Subcutaneous adipose tissue (tissue), 4 donors: ENCODE measurements around the gene TRHDE. TPM values are rescaled to one million over a fixed set of nuclear protein-coding genes. Genes with fewer than 3 reads are reported as not detected.

Source experiments
- CTCF ChIP-seq: fragments of 450-650 bp; IDR thresholded peaks from one replicate; pipeline ENCODE4 v1.5.1; 2016; ENCODE audit warnings: low read depth, mild to moderate bottlenecking, control low read depth, antibody characterized with exemption, moderate library complexity
- total RNA-seq, 4 donors: library from RNA; depleted of rRNA; stranded (reverse); fragments of >200 nt; gene quantifications; one replicate each; pipeline ENCODE4 v1.1.0, GENCODE V29; 2016

TRHDE gene
- total RNA-seq, 4 donors from 2014 or later: 17.7 to 30.9 (median 26.1) TPM

GRCh38 chr12:72295101-72295500, 22.9 kb downstream of the TRHDE start:
- no peak for TF ChIP-seq CTCF

GRCh38 chr12:72295744-72296143, 23.6 kb downstream of the TRHDE start:
- TF ChIP-seq CTCF: no peak

GRCh38 chr12:72296389-72296788, 24.2 kb downstream of the TRHDE start:
- TF ChIP-seq CTCF: no peak

- no peak for TF ChIP-seq CTCF
Measured at GRCh38 chr12:72297666-72298065, 25.5 kb downstream of the TRHDE start.

- TF ChIP-seq CTCF: no peak
Measured at GRCh38 chr12:72300728-72301127, 28.6 kb downstream of the TRHDE start.

GRCh38 chr12:72304751-72305150, 32.6 kb downstream of the TRHDE start:
- no peak for TF ChIP-seq CTCF

- no peak for TF ChIP-seq CTCF
Measured at GRCh38 chr12:72307229-72307628, 35.1 kb downstream of the TRHDE start.
